ENCODE results near the gene NTRK2. TPM values are rescaled to one million over a fixed set of nuclear protein-coding genes. Genes with fewer than 3 reads are reported as not detected.

The NTRK2 gene
- total RNA-seq, 1 donor from 2014 or later: 26.6 TPM

GRCh38 chr9:84785792-84786547 is 116.4 kb downstream of the NTRK2 start:
- H3K27me3 ChIP-seq (ENCODE audit: control insufficient read depth in 3 of 3, insufficient read depth in 3 of 3, low read length in 3 of 3): no peaks in the 10 kb centered on the region
- no peak overlapping the region for H3K9ac ChIP-seq (ENCODE audit: low read depth in 1 of 3, low read length in 3 of 3)
- no peak overlapping the region for H3K4me3 ChIP-seq (ENCODE audit: low read length in 3 of 3)
- no peaks in the 10 kb centered on the region for H3K36me3 ChIP-seq (ENCODE audit: control insufficient read depth in 3 of 3, insufficient read depth in 3 of 3, low read length in 3 of 3)
- H3K9me3 ChIP-seq (ENCODE audit: control insufficient read depth in 3 of 3, low read length in 3 of 3): no peaks in the 10 kb centered on the region
- H3K27ac ChIP-seq (ENCODE audit: low read depth, low read length): no peak overlapping the region
- H3K4me1 ChIP-seq (ENCODE audit: control insufficient read depth in 3 of 3, insufficient read depth in 3 of 3, low read length in 3 of 3): no peaks in the 10 kb centered on the region

GRCh38 chr9:84788803-84789462 is 119.4 kb downstream of the NTRK2 start:
- Histone ChIP-seq H3K27ac (ENCODE audit: low read depth, low read length) (no peak overlapping the region), H3K36me3 (ENCODE audit: control insufficient read depth in 3 of 3, insufficient read depth in 3 of 3, low read length in 3 of 3) (no peaks in the 10 kb centered on the region)

GRCh38 chr9:84789463-84789830 is 119.9 kb downstream of the NTRK2 start:
- no peaks in the 10 kb centered on the region for H3K27me3 ChIP-seq (ENCODE audit: control insufficient read depth in 3 of 3, insufficient read depth in 3 of 3, low read length in 3 of 3)
- no peak overlapping the region for H3K27ac ChIP-seq (ENCODE audit: low read depth, low read length)
- no peaks in the 10 kb centered on the region for H3K4me1 ChIP-seq (ENCODE audit: control insufficient read depth in 3 of 3, insufficient read depth in 3 of 3, low read length in 3 of 3)
- no peak overlapping the region for H3K9ac ChIP-seq (ENCODE audit: low read depth in 1 of 3, low read length in 3 of 3)
- H3K36me3 ChIP-seq (ENCODE audit: control insufficient read depth in 3 of 3, insufficient read depth in 3 of 3, low read length in 3 of 3): no peaks in the 10 kb centered on the region
- no peak overlapping the region for H3K4me3 ChIP-seq (ENCODE audit: low read length in 3 of 3)
- no peaks in the 10 kb centered on the region for H3K9me3 ChIP-seq (ENCODE audit: control insufficient read depth in 3 of 3, low read length in 3 of 3)

More at GRCh38 chr9:84788803-84789462, 119.4 kb downstream of the NTRK2 start:
- Histone ChIP-seq H3K4me3 (ENCODE audit: low read length in 3 of 3) (no peak overlapping the region), H3K9ac (ENCODE audit: low read depth in 1 of 3, low read length in 3 of 3) (no peak overlapping the region), H3K4me1 (ENCODE audit: control insufficient read depth in 3 of 3, insufficient read depth in 3 of 3, low read length in 3 of 3) (no peaks in the 10 kb centered on the region), H3K27me3 (ENCODE audit: control insufficient read depth in 3 of 3, insufficient read depth in 3 of 3, low read length in 3 of 3) (no peaks in the 10 kb centered on the region), H3K9me3 (ENCODE audit: control insufficient read depth in 3 of 3, low read length in 3 of 3) (no peaks in the 10 kb centered on the region)

- H3K9ac ChIP-seq (ENCODE audit: low read depth in 1 of 3, low read length in 3 of 3): no peak overlapping the region
- H3K27me3 ChIP-seq (ENCODE audit: control insufficient read depth in 3 of 3, insufficient read depth in 3 of 3, low read length in 3 of 3): no peaks in the 10 kb centered on the region
- H3K4me3 ChIP-seq (ENCODE audit: low read length in 3 of 3): no peak overlapping the region
- no peak overlapping the region for H3K27ac ChIP-seq (ENCODE audit: low read depth, low read length)
- no peaks in the 10 kb centered on the region for H3K9me3 ChIP-seq (ENCODE audit: control insufficient read depth in 3 of 3, low read length in 3 of 3)
- H3K4me1 ChIP-seq (ENCODE audit: control insufficient read depth in 3 of 3, insufficient read depth in 3 of 3, low read length in 3 of 3): no peaks in the 10 kb centered on the region
- H3K36me3 ChIP-seq (ENCODE audit: control insufficient read depth in 3 of 3, insufficient read depth in 3 of 3, low read length in 3 of 3): no peaks in the 10 kb centered on the region
Observed at GRCh38 chr9:84791643-84792042, 122.1 kb downstream of the NTRK2 start.

GRCh38 chr9:84793251-84793650 is 123.7 kb downstream of the NTRK2 start:
- H3K9ac ChIP-seq (ENCODE audit: low read depth in 1 of 3, low read length in 3 of 3): no peak overlapping the region
- no peaks in the 10 kb centered on the region for H3K4me1 ChIP-seq (ENCODE audit: control insufficient read depth in 3 of 3, insufficient read depth in 3 of 3, low read length in 3 of 3)
- no peaks in the 10 kb centered on the region for H3K36me3 ChIP-seq (ENCODE audit: control insufficient read depth in 3 of 3, insufficient read depth in 3 of 3, low read length in 3 of 3)
- no peaks in the 10 kb centered on the region for H3K9me3 ChIP-seq (ENCODE audit: control insufficient read depth in 3 of 3, low read length in 3 of 3)
- no peak overlapping the region for H3K4me3 ChIP-seq (ENCODE audit: low read length in 3 of 3)
- H3K27ac ChIP-seq (ENCODE audit: low read depth, low read length): no peak overlapping the region
- H3K27me3 ChIP-seq (ENCODE audit: control insufficient read depth in 3 of 3, insufficient read depth in 3 of 3, low read length in 3 of 3): no peaks in the 10 kb centered on the region

- H3K27me3 ChIP-seq (ENCODE audit: control insufficient read depth in 3 of 3, insufficient read depth in 3 of 3, low read length in 3 of 3): no peaks in the 10 kb centered on the region
- no peaks in the 10 kb centered on the region for H3K9me3 ChIP-seq (ENCODE audit: control insufficient read depth in 3 of 3, low read length in 3 of 3)
- no peaks in the 10 kb centered on the region for H3K36me3 ChIP-seq (ENCODE audit: control insufficient read depth in 3 of 3, insufficient read depth in 3 of 3, low read length in 3 of 3)
- H3K4me3 ChIP-seq (ENCODE audit: low read length in 3 of 3): no peak overlapping the region
- H3K9ac ChIP-seq (ENCODE audit: low read depth in 1 of 3, low read length in 3 of 3): no peak overlapping the region
- no peaks in the 10 kb centered on the region for H3K4me1 ChIP-seq (ENCODE audit: control insufficient read depth in 3 of 3, insufficient read depth in 3 of 3, low read length in 3 of 3)
- H3K27ac ChIP-seq (ENCODE audit: low read depth, low read length): no peak overlapping the region
Observed at GRCh38 chr9:84794981-84795637, 125.6 kb downstream of the NTRK2 start.

- no peak overlapping the region for H3K9ac ChIP-seq (ENCODE audit: low read depth in 1 of 3, low read length in 3 of 3)
- H3K4me1 ChIP-seq (ENCODE audit: control insufficient read depth in 3 of 3, insufficient read depth in 3 of 3, low read length in 3 of 3): no peaks in the 10 kb centered on the region
- no peak overlapping the region for H3K27ac ChIP-seq (ENCODE audit: low read depth, low read length)
Observed at GRCh38 chr9:84796404-84796803, 126.9 kb downstream of the NTRK2 start.

GRCh38 chr9:84799251-84799650 is 129.7 kb downstream of the NTRK2 start:
- Histone ChIP-seq H3K4me1 (ENCODE audit: control insufficient read depth in 3 of 3, insufficient read depth in 3 of 3, low read length in 3 of 3) (no peaks in the 10 kb centered on the region), H3K9me3 (ENCODE audit: control insufficient read depth in 3 of 3, low read length in 3 of 3) (no peaks in the 10 kb centered on the region), H3K27ac (ENCODE audit: low read depth, low read length) (no peak overlapping the region)

More at GRCh38 chr9:84796404-84796803, 126.9 kb downstream of the NTRK2 start:
- no peaks in the 10 kb centered on the region for H3K36me3 ChIP-seq (ENCODE audit: control insufficient read depth in 3 of 3, insufficient read depth in 3 of 3, low read length in 3 of 3)
- no peaks in the 10 kb centered on the region for H3K27me3 ChIP-seq (ENCODE audit: control insufficient read depth in 3 of 3, insufficient read depth in 3 of 3, low read length in 3 of 3)
- no peak overlapping the region for H3K4me3 ChIP-seq (ENCODE audit: low read length in 3 of 3)
- H3K9me3 ChIP-seq (ENCODE audit: control insufficient read depth in 3 of 3, low read length in 3 of 3): no peaks in the 10 kb centered on the region

GRCh38 chr9:84804951-84805694 is 135.6 kb downstream of the NTRK2 start:
- peaks cover 0 to 3% (median 0%) of the 10 kb centered on the region in 3 donors for H3K4me1 ChIP-seq (ENCODE audit: control insufficient read depth in 3 of 3, insufficient read depth in 3 of 3, low read length in 3 of 3)
- no peaks in the 10 kb centered on the region for H3K9me3 ChIP-seq (ENCODE audit: control insufficient read depth in 3 of 3, low read length in 3 of 3)
- no peak overlapping the region for H3K27ac ChIP-seq (ENCODE audit: low read depth, low read length)
- H3K4me3 ChIP-seq (ENCODE audit: low read length in 3 of 3): no peak overlapping the region
- no peaks in the 10 kb centered on the region for H3K27me3 ChIP-seq (ENCODE audit: control insufficient read depth in 3 of 3, insufficient read depth in 3 of 3, low read length in 3 of 3)
- no peaks in the 10 kb centered on the region for H3K36me3 ChIP-seq (ENCODE audit: control insufficient read depth in 3 of 3, insufficient read depth in 3 of 3, low read length in 3 of 3)
- H3K9ac ChIP-seq (ENCODE audit: low read depth in 1 of 3, low read length in 3 of 3): no peak overlapping the region

More at GRCh38 chr9:84799251-84799650, 129.7 kb downstream of the NTRK2 start:
- H3K36me3 ChIP-seq (ENCODE audit: control insufficient read depth in 3 of 3, insufficient read depth in 3 of 3, low read length in 3 of 3): no peaks in the 10 kb centered on the region
- H3K27me3 ChIP-seq (ENCODE audit: control insufficient read depth in 3 of 3, insufficient read depth in 3 of 3, low read length in 3 of 3): no peaks in the 10 kb centered on the region
- H3K4me3 ChIP-seq (ENCODE audit: low read length in 3 of 3): no peak overlapping the region
- H3K9ac ChIP-seq (ENCODE audit: low read depth in 1 of 3, low read length in 3 of 3): no peak overlapping the region
